Ovary (tissue), 3 donors: ENCODE measurements around the gene MYL12B.

ENCODE experiments used
- CTCF ChIP-seq, 3 donors: fragments of 450-650 bp in 2 of 3; fragments of 200-600 bp in 1 of 3; IDR thresholded peaks; one replicate each; pipeline versions ENCODE4 v1.5.1 to v1.8.0; 2016 to 2022; ENCODE audit warnings: antibody characterized with exemption in 3 of 3, mild to moderate bottlenecking in 1 of 3
- POLR2A ChIP-seq: fragments of 450-650 bp; IDR thresholded peaks from one replicate; pipeline ENCODE4 v1.6.1; 2017; ENCODE audit warnings: antibody characterized with exemption, mild to moderate bottlenecking, moderate library complexity
- donor health status: DM: no; HTN: no; CAD: no.

GRCh38 chr18:3250237-3251107 is 11.5 kb upstream of the MYL12B start:
- TF ChIP-seq CTCF (IDR thresholded peaks at IDR 0.05), result no peak
- TF ChIP-seq POLR2A, result no peak
